GM19240 (cell line): ENCODE results near the gene SPINK13.
"Not testable (repeated sequence)": the region's sequence is repeated elsewhere in the genome, so short reads cannot be mapped to it uniquely, and the experiment has no call there.

Experiments
- DNase-seq: peaks from one replicate; pipeline ENCODE4 v3.0.0; 2011; ENCODE audit warnings: low spot score; ENCODE audit not compliant: insufficient read length

The SPINK13 gene

GRCh38 chr5:148312153-148312552, 43.6 kb downstream of the SPINK13 start, which contains the start of gene SPINK7:
TSS of gene SPINK7 (plus strand) at chr5:148312423. CDS start at chr5:148312484, 61 bp downstream.
- DNase-seq, result no peak

GRCh38 chr5:148314187-148314586, 45.6 kb downstream of the SPINK13 start:
- DNase-seq, result no peak

GRCh38 chr5:148314731-148315130, 46.1 kb downstream of the SPINK13 start:
- no peak for DNase-seq

- not testable (repeated sequence) for DNase-seq
These were observed 51.7 kb downstream of the SPINK13 start for GRCh38 chr5:148320011-148320963.

- DNase-seq, result no peak
These were observed 64.8 kb downstream of the SPINK13 start for GRCh38 chr5:148333262-148333849.

GRCh38 chr5:148335259-148335658, 66.7 kb downstream of the SPINK13 start, which contains the start of gene SPINK9:
TSS of gene SPINK9 (plus strand) at chr5:148335559. CDS start at chr5:148335614, 55 bp downstream.
- no peak for DNase-seq
